H9 (cell line): Measurements from ENCODE around the gene MOV10L1. TPM values are rescaled to one million over a fixed set of nuclear protein-coding genes. Genes with fewer than 3 reads are reported as not detected.

Source experiments
- DNase-seq: peaks from one replicate; pipeline ENCODE4 v3.0.0-alpha.2; 2017
- H2AFZ ChIP-seq: one replicate; pipeline ENCODE4 v1.6.1; 2013; ENCODE audit warnings: mild to moderate bottlenecking, low read length, control low read depth, moderate library complexity
- H2AK5ac ChIP-seq: 2 replicates; pipeline ENCODE4 v1.6.1; 2013; ENCODE audit warnings: low read length, control low read depth, mixed read lengths; ENCODE audit not compliant: insufficient read length
- H2BK120ac ChIP-seq: one replicate; pipeline ENCODE4 v1.6.1; 2013; ENCODE audit warnings: low read depth, mild to moderate bottlenecking, low read length, control low read depth, inconsistent platforms; ENCODE audit not compliant: poor library complexity, severe bottlenecking
- H2BK12ac ChIP-seq: 2 replicates; pipeline ENCODE4 v1.6.1; 2013; ENCODE audit warnings: low read length, control low read depth, mixed read lengths, low read depth; ENCODE audit not compliant: insufficient read length
- H2BK15ac ChIP-seq: 2 replicates; pipeline ENCODE4 v1.6.1; 2013; ENCODE audit warnings: low read depth, low read length, control low read depth
- H2BK20ac ChIP-seq: one replicate; pipeline ENCODE4 v1.6.1; 2013; ENCODE audit warnings: low read depth, mild to moderate bottlenecking, low read length, control low read depth, inconsistent platforms; ENCODE audit not compliant: poor library complexity, severe bottlenecking
- H2BK5ac ChIP-seq: 2 replicates; pipeline ENCODE4 v1.6.1; 2013; ENCODE audit warnings: low read length, control low read depth, mixed read lengths; ENCODE audit not compliant: insufficient read length
- H3K14ac ChIP-seq: 2 replicates; pipeline ENCODE4 v1.6.1; 2013; ENCODE audit warnings: low read length, control low read depth; ENCODE audit not compliant: insufficient read depth
- H3K18ac ChIP-seq: 2 replicates; pipeline ENCODE4 v1.6.1; 2013; ENCODE audit warnings: low read depth, mild to moderate bottlenecking, mixed read lengths, low read length, control low read depth; ENCODE audit not compliant: insufficient read length
- H3K23ac ChIP-seq: 2 replicates; pipeline ENCODE4 v1.6.1; 2013; ENCODE audit warnings: low read length, control low read depth, mixed read lengths, low read depth; ENCODE audit not compliant: insufficient read length
- H3K23me2 ChIP-seq: 2 replicates; pipeline ENCODE4 v1.6.1; 2013; ENCODE audit warnings: low read depth, mild to moderate bottlenecking, mixed read lengths, low read length, control low read depth; ENCODE audit not compliant: insufficient read length, poor library complexity, severe bottlenecking
- H3K27ac ChIP-seq: 2 replicates; pipeline ENCODE4 v1.5.1; 2013; ENCODE audit warnings: low read length, control low read depth, mixed read lengths, low read depth; ENCODE audit not compliant: insufficient read length
- H3K27me3 ChIP-seq: 2 replicates; pipeline ENCODE4 v1.6.1; 2013; ENCODE audit warnings: low read length, control low read depth, inconsistent platforms; ENCODE audit not compliant: insufficient read depth
- H3K4ac ChIP-seq: 2 replicates; pipeline ENCODE4 v1.6.1; 2013; ENCODE audit warnings: low read depth, mild to moderate bottlenecking, control low read depth, inconsistent platforms, low read length, moderate library complexity
- H3K4me1 ChIP-seq: 2 replicates; pipeline ENCODE4 v1.6.1; 2013; ENCODE audit warnings: low read length, control low read depth, inconsistent platforms; ENCODE audit not compliant: insufficient read depth
- H3K4me2 ChIP-seq: 2 replicates; pipeline ENCODE4 v1.6.1; 2013; ENCODE audit warnings: low read length, control low read depth, mixed read lengths; ENCODE audit not compliant: insufficient read length, insufficient read depth
- H3K56ac ChIP-seq: 2 replicates; pipeline ENCODE4 v1.6.1; 2013; ENCODE audit warnings: low read depth, mild to moderate bottlenecking, mixed read lengths, low read length, control low read depth; ENCODE audit not compliant: insufficient read length
- H3K79me1 ChIP-seq: 2 replicates; pipeline ENCODE4 v1.6.1; 2013; ENCODE audit warnings: low read depth, mild to moderate bottlenecking, moderate library complexity, low read length, control low read depth, inconsistent platforms; ENCODE audit not compliant: insufficient read depth, poor library complexity, severe bottlenecking
- H3K79me2 ChIP-seq: 2 replicates; pipeline ENCODE4 v1.6.1; 2013; ENCODE audit warnings: low read length, control low read depth, inconsistent platforms; ENCODE audit not compliant: insufficient read depth
- H3K9ac ChIP-seq: 2 replicates; pipeline ENCODE4 v1.6.1; 2013; ENCODE audit warnings: low read length, control low read depth, mixed read lengths; ENCODE audit not compliant: insufficient read length; ENCODE audit errors: extremely low read depth
- H3K9me3 ChIP-seq: one replicate; pipeline ENCODE4 v1.6.1; 2013; ENCODE audit warnings: low read depth, low read length, inconsistent platforms; ENCODE audit not compliant: control insufficient read depth
- H3T11ph ChIP-seq: one replicate; pipeline ENCODE4 v1.6.1; 2013; ENCODE audit warnings: mild to moderate bottlenecking, low read length, control low read depth, inconsistent platforms
- H4K20me1 ChIP-seq: one replicate; pipeline ENCODE4 v1.6.1; 2013; ENCODE audit not compliant: control insufficient read depth, insufficient read length, insufficient read depth
- H4K5ac ChIP-seq: 2 replicates; pipeline ENCODE4 v1.6.1; 2013; ENCODE audit warnings: low read depth, mild to moderate bottlenecking, mixed read lengths, low read length, control low read depth; ENCODE audit not compliant: insufficient read length
- H4K8ac ChIP-seq: replicated peaks from 2 replicates; pipeline ENCODE4 v1.6.1; 2013; ENCODE audit warnings: low read length, control low read depth, mixed read lengths, low read depth; ENCODE audit not compliant: insufficient read length
- H4K91ac ChIP-seq: 2 replicates; pipeline ENCODE4 v1.6.1; 2013; ENCODE audit warnings: low read depth, mild to moderate bottlenecking, moderate library complexity, mixed read lengths, low read length, control low read depth; ENCODE audit not compliant: insufficient read length
- H3K27ac Mint-ChIP-seq, 3 experiments: 2 replicates in 2 of 3; 3 replicates in 1 of 3; pipeline ENCODE4 v1.8.0; 2020 to 2021; ENCODE audit warnings: mixed read lengths in 3 of 3, mild to moderate bottlenecking in 1 of 3, moderate library complexity in 1 of 3
- H3K27me3 Mint-ChIP-seq: 2 replicates; pipeline ENCODE4 v1.8.0; 2021; ENCODE audit warnings: low read depth, mild to moderate bottlenecking, moderate library complexity, mixed read lengths
- H3K36me3 Mint-ChIP-seq, 3 experiments: 2 replicates in 2 of 3; 3 replicates in 1 of 3; pipeline ENCODE4 v1.8.0; 2020 to 2021; ENCODE audit warnings: low read depth in 3 of 3, mixed read lengths in 3 of 3; ENCODE audit not compliant: insufficient read depth in 1 of 3
- H3K4me1 Mint-ChIP-seq, 2 experiments: 2 replicates each; pipeline ENCODE4 v1.8.0; 2020; ENCODE audit warnings: mixed read lengths in 2 of 2
- H3K4me3 Mint-ChIP-seq, 2 experiments: 2 replicates in 1 of 2; 3 replicates in 1 of 2; pipeline ENCODE4 v1.8.0; 2020 to 2021; ENCODE audit warnings: mild to moderate bottlenecking in 2 of 2, mixed read lengths in 2 of 2, moderate library complexity in 1 of 2
- H3K9me3 Mint-ChIP-seq, 2 experiments: 2 replicates in 1 of 2; 3 replicates in 1 of 2; pipeline ENCODE4 v1.8.0; 2020; ENCODE audit warnings: mild to moderate bottlenecking in 2 of 2, mixed read lengths in 2 of 2, moderate library complexity in 1 of 2
- CTCF ChIP-seq: fragments of 200-600 bp; sonication (generic); conservative IDR thresholded peaks from 3 replicates; pipeline ENCODE4 v1.8.0; 2021; ENCODE audit warnings: antibody characterized with exemption, mild to moderate bottlenecking
- WGBS: extraction: QIAGEN DNeasy Blood & Tissue Kit; methylation state at CpG from one replicate; pipeline ENCODE4 v1.1.7; 2013; ENCODE audit warnings: missing lambda C conversion rate, low lambda C conversion rate, mixed read lengths; ENCODE audit not compliant: insufficient read length; ENCODE audit errors: extremely low coverage; 5-methylcytosine and 5-hydroxymethylcytosine counted together
- total RNA-seq: library from RNA; stranded (reverse); gene quantifications from 2 replicates; pipeline ENCODE4 v1.2.1, GENCODE V29; 2021

The MOV10L1 gene
- total RNA-seq, 1 experiment from 2014 or later: not detected

DNA sequence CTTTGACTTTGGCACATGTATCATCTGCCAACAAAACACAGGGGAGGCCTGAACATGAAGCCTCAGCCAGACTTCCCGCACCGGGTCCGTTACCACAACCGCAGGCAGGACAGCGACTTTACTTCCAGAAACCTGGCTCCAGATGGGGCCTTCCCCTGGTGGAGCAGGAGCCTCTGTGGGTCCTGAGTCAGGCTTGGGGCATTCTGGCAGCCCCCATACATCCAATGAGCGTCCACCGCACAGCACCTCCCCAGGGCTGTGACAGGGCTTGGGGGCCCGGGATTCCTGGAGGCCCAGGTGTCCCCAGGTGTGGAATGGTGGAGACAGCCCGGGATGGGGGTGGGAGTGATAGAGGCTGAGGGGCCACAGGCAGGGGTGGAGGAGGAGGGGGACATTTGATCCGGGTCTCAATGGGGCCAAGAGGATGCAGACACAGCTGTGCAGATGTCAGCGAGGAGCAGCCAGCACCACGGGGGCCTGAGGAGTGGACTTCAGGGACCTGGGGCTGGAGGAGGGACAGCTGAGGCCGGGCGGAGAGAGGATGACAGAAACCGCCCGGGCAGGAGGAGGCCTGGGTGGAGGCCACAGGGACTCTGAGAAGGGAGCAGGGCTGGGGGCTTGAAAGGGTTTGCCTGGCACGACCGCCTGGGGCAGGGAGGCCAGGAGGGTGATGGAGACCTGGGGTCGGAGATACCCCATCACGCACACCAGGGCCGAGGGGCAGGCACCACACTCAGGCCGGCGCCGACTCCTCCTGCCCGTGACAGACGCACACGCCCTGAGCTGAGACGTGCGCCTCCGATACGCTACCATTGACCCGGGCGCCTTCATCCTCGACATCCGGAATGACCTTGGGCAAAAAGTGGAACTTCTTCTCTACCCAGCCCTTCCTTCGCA is 40.3 kb upstream of the MOV10L1 start:
- H3K9me3 Mint-ChIP-seq: peaks cover 5 to 9% of the 10 kb centered on the region in 2 experiments; a peak in 3 of 5 replicates
- no peaks in the 10 kb centered on the region for H3K27me3 ChIP-seq
- no peak overlapping the region for H3K4me2 ChIP-seq
- H3K9ac ChIP-seq: no peak overlapping the region
- no peak overlapping the region for H3K56ac ChIP-seq
- H3K18ac ChIP-seq: no peak overlapping the region
- no peak overlapping the region for H4K91ac ChIP-seq
- H2BK12ac ChIP-seq: no peak overlapping the region
- no peak overlapping the region for H3K23ac ChIP-seq
- H3T11ph ChIP-seq: no peak overlapping the region
- no peaks in the 10 kb centered on the region for H3K9me3 ChIP-seq
- H3K4ac ChIP-seq: no peak overlapping the region
- no peaks in the 10 kb centered on the region for H3K4me1 ChIP-seq
- H4K8ac ChIP-seq: no peak overlapping the region
- no peak overlapping the region for H2BK120ac ChIP-seq
- no peak overlapping the region for H2BK15ac ChIP-seq
- no peaks in the 10 kb centered on the region; a peak in 1 of 7 replicates for H3K36me3 Mint-ChIP-seq
- H3K4me3 Mint-ChIP-seq: no peak overlapping the region
- no peak overlapping the region for H2BK5ac ChIP-seq
- TF ChIP-seq CTCF: no peak
- H3K23me2 ChIP-seq: no peaks in the 10 kb centered on the region
- no peak overlapping the region for H4K5ac ChIP-seq
- DNase-seq: no peak
- peaks cover 21% of the 10 kb centered on the region for H3K27me3 Mint-ChIP-seq
- H3K79me1 ChIP-seq: no peaks in the 10 kb centered on the region
- H2AK5ac ChIP-seq: no peak overlapping the region
- H4K20me1 ChIP-seq: no peaks in the 10 kb centered on the region
- no peak overlapping the region for H3K14ac ChIP-seq
- H2AFZ ChIP-seq: no peak overlapping the region
- H3K27ac ChIP-seq: no peak overlapping the region
- no peaks in the 10 kb centered on the region for H3K4me1 Mint-ChIP-seq
- no peaks in the 10 kb centered on the region for H3K79me2 ChIP-seq
- no CpG with 5 or more reads among the region's 36 CpGs for WGBS
- no peak overlapping the region for H3K27ac Mint-ChIP-seq
- no peak overlapping the region for H2BK20ac ChIP-seq
